Spleen (tissue), 7 donors: ENCODE results near the gene POLG.

Experiments
- CTCF ChIP-seq, 11 experiments: fragments of 200-600 bp in 7 of 11; fragments of 450-650 bp in 4 of 11; sonication (generic) in 4 of 11; IDR thresholded peaks in 8 of 11; conservative IDR thresholded peaks in 3 of 11; 1 replicate in 7 of 11; 2 replicates in 4 of 11; pipeline versions ENCODE4 v1.4.0 to v1.8.0; 2016 to 2021; ENCODE audit warnings: antibody characterized with exemption in 11 of 11, inconsistent platforms in 4 of 11, mild to moderate bottlenecking in 1 of 11
- POLR2A ChIP-seq, 3 donors: fragments of 450-650 bp; IDR thresholded peaks; one replicate each; pipeline ENCODE4 v1.5.1; 2017; ENCODE audit warnings: antibody characterized with exemption in 3 of 3, mild to moderate bottlenecking in 1 of 3
- POLR2AphosphoS5 ChIP-seq, 3 donors: sonication (generic); formaldehyde crosslinking; IDR thresholded peaks; one replicate each; pipeline ENCODE4 v1.5.1; 2017; ENCODE audit warnings: antibody characterized with exemption in 3 of 3
- donor health status: DM: no; HTN: no; CAD: no; lungs with moderate emphysema.
- donor health status: DM: no; HTN: no; CAD: no.
- donor health status: DM: no; HTN: no; CAD: no.

- TF ChIP-seq CTCF (IDR thresholded peaks at IDR 0.05 in 8 of 11, conservative IDR thresholded peaks at IDR 0.05 in 3 of 11) (no peak), POLR2A (IDR thresholded peaks at IDR 0.05) (no peak), POLR2AphosphoS5 (IDR thresholded peaks at IDR 0.05) (no peak)
Measured at GRCh38 chr15:89307791-89308190, 26.8 kb downstream of the POLG start.
